GDM1 (cell line): Measurements from ENCODE around the gene HES4.
"Not testable (repeated sequence)": the region's sequence is repeated elsewhere in the genome, so short reads cannot be mapped to it uniquely, and the experiment has no call there.

Experiments used
- DNase-seq: peaks from one replicate; lab custom pipeline; 2025; lab: John Stamatoyannopoulos, UW

HES4 gene

GRCh38 chr1:1018321-1018685 lies 18.4 kb upstream of the HES4 start:
- DNase-seq, result not testable (repeated sequence)

- DNase-seq, result not testable (repeated sequence)
These were observed 17.8 kb upstream of the HES4 start for GRCh38 chr1:1017397-1018320.

GRCh38 chr1:1014799-1015681 lies 15.1 kb upstream of the HES4 start:
- DNase-seq, result no peak

- no peak for DNase-seq
These were observed 14.2 kb upstream of the HES4 start for GRCh38 chr1:1013922-1014648.

- DNase-seq, result peak; percentile 82
These were observed 13.4 kb upstream of the HES4 start, which contains the start of gene ISG15 for GRCh38 chr1:1013105-1013921. TSS of gene ISG15 (plus strand) at chr1:1013497. CDS start at chr1:1013574, 77 bp downstream.

- not testable (repeated sequence) for DNase-seq
These were observed 12.8 kb upstream of the HES4 start for GRCh38 chr1:1012736-1013104.

GRCh38 chr1:1011396-1011949 lies 11.6 kb upstream of the HES4 start:
- DNase-seq, result no peak

- not testable (repeated sequence) for DNase-seq
These were observed 10.2 kb upstream of the HES4 start for GRCh38 chr1:1010131-1010530.

- no peak for DNase-seq
These were observed 6.6 kb upstream of the HES4 start for GRCh38 chr1:1006305-1007159.

- no peak for DNase-seq
These were observed 5.9 kb upstream of the HES4 start for GRCh38 chr1:1005774-1006304.

GRCh38 chr1:1004780-1005697 lies 5.1 kb upstream of the HES4 start:
- DNase-seq, result peak; percentile 39

GRCh38 chr1:1004420-1004779 lies 4.5 kb upstream of the HES4 start:
- DNase-seq, result no peak

GRCh38 chr1:1003618-1004419 lies 3.9 kb upstream of the HES4 start:
- DNase-seq, result no peak

GRCh38 chr1:1001057-1001783 lies 1.3 kb upstream of the HES4 start:
- no peak for DNase-seq

- DNase-seq, result peak; percentile 32
These were observed 610 bp upstream of the HES4 start for GRCh38 chr1:1000357-1001056.

- no peak for DNase-seq
These were observed 737 bp downstream of the HES4 start for GRCh38 chr1:998995-999724.
